Measurements from ENCODE around the gene MYO18A.
"Not testable (repeated sequence)": the region's sequence is repeated elsewhere in the genome, so short reads cannot be mapped to it uniquely, and the experiment has no call there.

The MYO18A gene

GRCh38 chr17:29207975-29208374 is 27.8 kb upstream of the MYO18A start:
- Histone ChIP-seq H3K4me2 (ENCODE audit: low read depth, low read length) (no peak overlapping the region), H3K9me3 (replicated peaks; ENCODE audit: insufficient read depth, low read length) (no peaks in the 10 kb centered on the region)

GRCh38 chr17:29205047-29205446 is 24.8 kb upstream of the MYO18A start:
- Histone ChIP-seq H3K79me2 (ENCODE audit: low read length) (no peaks in the 10 kb centered on the region), H3K9me2 (replicated peaks; ENCODE audit: insufficient read depth, low read length) (no peaks in the 10 kb centered on the region), H3K9me3 (replicated peaks; ENCODE audit: insufficient read depth, low read length) (no peaks in the 10 kb centered on the region), H2AFZ (ENCODE audit: low read length) (no peak overlapping the region), H3K4me2 (ENCODE audit: low read depth, low read length) (no peak overlapping the region), H3K27ac (ENCODE audit: low read length) (no peak overlapping the region), H3K36me3 (replicated peaks; ENCODE audit: insufficient read depth, low read length) (no peaks in the 10 kb centered on the region), H3K27me3 (replicated peaks; ENCODE audit: insufficient read depth, low read length) (no peaks in the 10 kb centered on the region), H4K20me1 (ENCODE audit: insufficient read depth, low read length) (no peaks in the 10 kb centered on the region), H3K4me3 (ENCODE audit: low read length) (no peak overlapping the region), H3F3A (ENCODE audit: insufficient read depth, low read length) (no peaks in the 10 kb centered on the region), H3K9ac (ENCODE audit: low read length) (no peak overlapping the region), H3K4me1 (ENCODE audit: low read length) (no peaks in the 10 kb centered on the region)
- TF ChIP-seq, protein P1, sequence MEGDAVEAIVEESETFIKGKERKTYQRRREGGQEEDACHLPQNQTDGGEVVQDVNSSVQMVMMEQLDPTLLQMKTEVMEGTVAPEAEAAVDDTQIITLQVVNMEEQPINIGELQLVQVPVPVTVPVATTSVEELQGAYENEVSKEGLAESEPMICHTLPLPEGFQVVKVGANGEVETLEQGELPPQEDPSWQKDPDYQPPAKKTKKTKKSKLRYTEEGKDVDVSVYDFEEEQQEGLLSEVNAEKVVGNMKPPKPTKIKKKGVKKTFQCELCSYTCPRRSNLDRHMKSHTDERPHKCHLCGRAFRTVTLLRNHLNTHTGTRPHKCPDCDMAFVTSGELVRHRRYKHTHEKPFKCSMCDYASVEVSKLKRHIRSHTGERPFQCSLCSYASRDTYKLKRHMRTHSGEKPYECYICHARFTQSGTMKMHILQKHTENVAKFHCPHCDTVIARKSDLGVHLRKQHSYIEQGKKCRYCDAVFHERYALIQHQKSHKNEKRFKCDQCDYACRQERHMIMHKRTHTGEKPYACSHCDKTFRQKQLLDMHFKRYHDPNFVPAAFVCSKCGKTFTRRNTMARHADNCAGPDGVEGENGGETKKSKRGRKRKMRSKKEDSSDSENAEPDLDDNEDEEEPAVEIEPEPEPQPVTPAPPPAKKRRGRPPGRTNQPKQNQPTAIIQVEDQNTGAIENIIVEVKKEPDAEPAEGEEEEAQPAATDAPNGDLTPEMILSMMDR (IDR thresholded peaks at IDR 0.05; ENCODE audit: low read length), result no peak
- TF ChIP-seq EZH2 (optimal IDR thresholded peaks at IDR 0.05; ENCODE audit: low read depth, low read length), result no peak
- TF ChIP-seq EZH2phosphoT487 (IDR thresholded peaks at IDR 0.05; ENCODE audit: low read length), result no peak
- no peak for DNase-seq

More at GRCh38 chr17:29207975-29208374, 27.8 kb upstream of the MYO18A start:
- Histone ChIP-seq H2AFZ (ENCODE audit: low read length) (no peak overlapping the region), H3K27ac (ENCODE audit: low read length) (no peak overlapping the region), H3K27me3 (replicated peaks; ENCODE audit: insufficient read depth, low read length) (no peaks in the 10 kb centered on the region), H3K9me2 (replicated peaks; ENCODE audit: insufficient read depth, low read length) (no peaks in the 10 kb centered on the region), H3K79me2 (ENCODE audit: low read length) (no peaks in the 10 kb centered on the region), H3K4me1 (ENCODE audit: low read length) (no peaks in the 10 kb centered on the region), H4K20me1 (ENCODE audit: insufficient read depth, low read length) (no peaks in the 10 kb centered on the region), H3K36me3 (replicated peaks; ENCODE audit: insufficient read depth, low read length) (no peaks in the 10 kb centered on the region), H3F3A (ENCODE audit: insufficient read depth, low read length) (no peaks in the 10 kb centered on the region), H3K9ac (ENCODE audit: low read length) (no peak overlapping the region), H3K4me3 (ENCODE audit: low read length) (no peak overlapping the region)
- no peak for DNase-seq
- TF ChIP-seq, protein P1 (IDR thresholded peaks at IDR 0.05; ENCODE audit: low read length), result no peak
- TF ChIP-seq EZH2 (optimal IDR thresholded peaks at IDR 0.05; ENCODE audit: low read depth, low read length), result no peak
- no peak for TF ChIP-seq EZH2phosphoT487 (IDR thresholded peaks at IDR 0.05; ENCODE audit: low read length)

DNA sequence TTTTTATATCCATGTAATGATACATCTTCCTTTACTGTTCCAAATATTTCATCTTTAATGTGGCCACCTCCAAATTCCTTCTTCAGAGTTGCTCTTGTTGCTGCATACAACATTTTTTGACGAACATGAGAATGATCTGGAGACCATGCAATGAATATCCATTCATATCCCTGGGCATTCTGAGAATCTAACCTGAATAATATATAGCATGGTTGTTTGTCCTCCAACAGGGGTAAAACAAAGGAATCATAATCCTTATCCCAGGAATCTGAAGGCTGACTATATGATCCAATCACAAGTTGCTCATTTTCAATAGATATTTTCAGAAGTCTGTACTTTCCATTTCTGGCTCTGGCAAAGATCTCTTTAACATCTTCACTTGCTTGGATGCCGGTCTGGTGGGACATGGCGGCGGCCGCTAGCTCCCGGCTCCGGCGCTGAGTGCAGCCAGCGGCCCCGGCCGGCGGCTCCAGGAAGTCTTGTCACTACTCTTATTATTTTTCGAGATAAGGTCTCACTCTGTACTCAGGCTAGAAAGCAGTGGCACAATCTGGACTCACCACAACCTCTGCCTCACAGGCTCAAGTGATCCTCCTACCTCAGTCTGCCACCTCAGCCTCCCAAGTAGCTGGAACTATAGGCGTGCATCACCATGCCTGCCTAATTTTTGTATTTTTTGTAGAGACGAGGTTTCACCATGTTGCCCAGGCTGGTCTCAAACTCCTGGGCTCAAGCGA is 24.0 kb upstream of the MYO18A start:
- not testable (repeated sequence) for H3F3A ChIP-seq (ENCODE audit: insufficient read depth, low read length); H3K4me2 ChIP-seq (ENCODE audit: low read depth, low read length); H4K20me1 ChIP-seq (ENCODE audit: insufficient read depth, low read length); H3K9me2 ChIP-seq (replicated peaks; ENCODE audit: insufficient read depth, low read length); H3K4me1 ChIP-seq (ENCODE audit: low read length); H3K9me3 ChIP-seq (replicated peaks; ENCODE audit: insufficient read depth, low read length); H3K4me3 ChIP-seq (ENCODE audit: low read length); H3K36me3 ChIP-seq (replicated peaks; ENCODE audit: insufficient read depth, low read length); H3K9ac ChIP-seq (ENCODE audit: low read length); H3K79me2 ChIP-seq (ENCODE audit: low read length); H3K27me3 ChIP-seq (replicated peaks; ENCODE audit: insufficient read depth, low read length); H3K27ac ChIP-seq (ENCODE audit: low read length); H2AFZ ChIP-seq (ENCODE audit: low read length); DNase-seq

GRCh38 chr17:29197516-29198272 is 17.5 kb upstream of the MYO18A start:
- Histone ChIP-seq H3K9me3 (replicated peaks; ENCODE audit: insufficient read depth, low read length) (no peaks in the 10 kb centered on the region), H3K9ac (ENCODE audit: low read length) (no peak overlapping the region), H3F3A (ENCODE audit: insufficient read depth, low read length) (no peaks in the 10 kb centered on the region), H3K79me2 (ENCODE audit: low read length) (no peaks in the 10 kb centered on the region), H3K4me2 (ENCODE audit: low read depth, low read length) (no peak overlapping the region), H3K27me3 (replicated peaks; ENCODE audit: insufficient read depth, low read length) (no peaks in the 10 kb centered on the region), H3K4me3 (ENCODE audit: low read length) (no peak overlapping the region), H3K27ac (ENCODE audit: low read length) (no peak overlapping the region), H3K9me2 (replicated peaks; ENCODE audit: insufficient read depth, low read length) (no peaks in the 10 kb centered on the region), H2AFZ (ENCODE audit: low read length) (0 out of 2 replicates have a peak overlapping the region, but pooled peaks have one; percentile 31), H3K36me3 (replicated peaks; ENCODE audit: insufficient read depth, low read length) (no peaks in the 10 kb centered on the region), H4K20me1 (ENCODE audit: insufficient read depth, low read length) (no peaks in the 10 kb centered on the region), H3K4me1 (ENCODE audit: low read length) (no peaks in the 10 kb centered on the region)
- TF ChIP-seq EZH2phosphoT487 (IDR thresholded peaks at IDR 0.05; ENCODE audit: low read length), result no peak
- TF ChIP-seq, protein P1 (IDR thresholded peaks at IDR 0.05; ENCODE audit: low read length), result no peak
- TF ChIP-seq EZH2 (optimal IDR thresholded peaks at IDR 0.05; ENCODE audit: low read depth, low read length), result no peak
- DNase-seq, result no peak
